Lower leg skin (tissue), 3 donors: ENCODE measurements around the gene PEAK1.

ENCODE experiments used
- CTCF ChIP-seq, 3 donors: fragments of 450-650 bp; IDR thresholded peaks; one replicate each; pipeline ENCODE4 v1.5.1; 2016; ENCODE audit warnings: antibody characterized with exemption in 3 of 3, mild to moderate bottlenecking in 3 of 3, moderate library complexity in 2 of 3
- POLR2A ChIP-seq, 2 donors: fragments of 450-650 bp; IDR thresholded peaks; one replicate each; pipeline ENCODE4 v1.6.1; 2016 to 2017; ENCODE audit warnings: antibody characterized with exemption in 2 of 2, mild to moderate bottlenecking in 1 of 2, moderate library complexity in 1 of 2

- TF ChIP-seq CTCF (IDR thresholded peaks at IDR 0.05) (no peak), POLR2A (IDR thresholded peaks at IDR 0.05) (no peak)
These were observed 49.0 kb upstream of the PEAK1 start for GRCh38 chr15:77468896-77469295.
